Neural cell (in vitro differentiated cells): ENCODE measurements around the gene TIMM17A.

Source experiments
- EP300 ChIP-seq: fragments of 450-650 bp; conservative IDR thresholded peaks from 2 replicates; pipeline ENCODE4 v1.6.1; 2014; ENCODE audit warnings: antibody characterized with exemption, mild to moderate bottlenecking, moderate library complexity; ENCODE audit not compliant: poor library complexity, severe bottlenecking
- MXI1 ChIP-seq: fragments of 450-650 bp; conservative IDR thresholded peaks from 2 replicates; pipeline ENCODE4 v1.6.1; 2014; ENCODE audit warnings: antibody characterized with exemption, mild to moderate bottlenecking; ENCODE audit not compliant: poor library complexity, severe bottlenecking
- POLR2AphosphoS5 ChIP-seq: IDR thresholded peaks from 2 replicates; pipeline ENCODE4 v1.6.1; 2012
- RAD21 ChIP-seq: fragments of 450-650 bp; conservative IDR thresholded peaks from 2 replicates; pipeline ENCODE4 v1.6.1; 2014; ENCODE audit warnings: antibody characterized with exemption, mild to moderate bottlenecking, moderate library complexity
- SMC3 ChIP-seq: fragments of 450-650 bp; conservative IDR thresholded peaks from 2 replicates; pipeline ENCODE4 v1.6.1; 2014; ENCODE audit warnings: antibody characterized with exemption, mild to moderate bottlenecking, moderate library complexity; ENCODE audit not compliant: poor library complexity
- TF ChIP-seq, protein P1 (sequence below): fragments of 450-650 bp; IDR thresholded peaks from 2 replicates; pipeline ENCODE4 v1.5.1; 2014; ENCODE audit warnings: antibody characterized with exemption, mild to moderate bottlenecking, moderate library complexity; ENCODE audit not compliant: poor library complexity, severe bottlenecking
- TF ChIP-seq, protein P2 (sequence below): IDR thresholded peaks from 2 replicates; pipeline ENCODE4 v1.6.1; 2012; ENCODE audit warnings: borderline replicate concordance

DNA sequence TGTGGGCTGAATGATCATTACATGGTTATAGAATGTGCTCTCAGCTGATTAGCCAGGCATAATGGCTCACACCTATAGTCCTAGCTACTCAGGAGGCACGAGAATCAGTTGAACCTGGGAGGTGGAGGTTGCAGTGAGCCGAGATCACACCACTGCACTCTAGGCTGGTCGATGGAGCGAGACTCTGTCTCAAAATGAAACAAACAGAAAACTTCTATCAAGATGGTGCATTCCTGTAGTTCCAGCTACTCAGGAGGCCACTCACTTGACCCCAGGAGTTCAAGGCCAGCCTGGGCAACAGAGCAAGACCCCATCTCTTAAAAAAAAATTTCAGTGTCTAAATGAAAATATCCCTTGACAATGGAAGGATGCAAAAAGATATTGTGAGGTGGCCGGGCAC is 10.9 kb downstream of the TIMM17A start:
- TF ChIP-seq, protein P1, sequence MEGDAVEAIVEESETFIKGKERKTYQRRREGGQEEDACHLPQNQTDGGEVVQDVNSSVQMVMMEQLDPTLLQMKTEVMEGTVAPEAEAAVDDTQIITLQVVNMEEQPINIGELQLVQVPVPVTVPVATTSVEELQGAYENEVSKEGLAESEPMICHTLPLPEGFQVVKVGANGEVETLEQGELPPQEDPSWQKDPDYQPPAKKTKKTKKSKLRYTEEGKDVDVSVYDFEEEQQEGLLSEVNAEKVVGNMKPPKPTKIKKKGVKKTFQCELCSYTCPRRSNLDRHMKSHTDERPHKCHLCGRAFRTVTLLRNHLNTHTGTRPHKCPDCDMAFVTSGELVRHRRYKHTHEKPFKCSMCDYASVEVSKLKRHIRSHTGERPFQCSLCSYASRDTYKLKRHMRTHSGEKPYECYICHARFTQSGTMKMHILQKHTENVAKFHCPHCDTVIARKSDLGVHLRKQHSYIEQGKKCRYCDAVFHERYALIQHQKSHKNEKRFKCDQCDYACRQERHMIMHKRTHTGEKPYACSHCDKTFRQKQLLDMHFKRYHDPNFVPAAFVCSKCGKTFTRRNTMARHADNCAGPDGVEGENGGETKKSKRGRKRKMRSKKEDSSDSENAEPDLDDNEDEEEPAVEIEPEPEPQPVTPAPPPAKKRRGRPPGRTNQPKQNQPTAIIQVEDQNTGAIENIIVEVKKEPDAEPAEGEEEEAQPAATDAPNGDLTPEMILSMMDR = no peak
- TF ChIP-seq MXI1 (no peak), RAD21 (no peak), POLR2AphosphoS5 (no peak), EP300 (no peak), SMC3 (no peak)
- TF ChIP-seq, protein P2, sequence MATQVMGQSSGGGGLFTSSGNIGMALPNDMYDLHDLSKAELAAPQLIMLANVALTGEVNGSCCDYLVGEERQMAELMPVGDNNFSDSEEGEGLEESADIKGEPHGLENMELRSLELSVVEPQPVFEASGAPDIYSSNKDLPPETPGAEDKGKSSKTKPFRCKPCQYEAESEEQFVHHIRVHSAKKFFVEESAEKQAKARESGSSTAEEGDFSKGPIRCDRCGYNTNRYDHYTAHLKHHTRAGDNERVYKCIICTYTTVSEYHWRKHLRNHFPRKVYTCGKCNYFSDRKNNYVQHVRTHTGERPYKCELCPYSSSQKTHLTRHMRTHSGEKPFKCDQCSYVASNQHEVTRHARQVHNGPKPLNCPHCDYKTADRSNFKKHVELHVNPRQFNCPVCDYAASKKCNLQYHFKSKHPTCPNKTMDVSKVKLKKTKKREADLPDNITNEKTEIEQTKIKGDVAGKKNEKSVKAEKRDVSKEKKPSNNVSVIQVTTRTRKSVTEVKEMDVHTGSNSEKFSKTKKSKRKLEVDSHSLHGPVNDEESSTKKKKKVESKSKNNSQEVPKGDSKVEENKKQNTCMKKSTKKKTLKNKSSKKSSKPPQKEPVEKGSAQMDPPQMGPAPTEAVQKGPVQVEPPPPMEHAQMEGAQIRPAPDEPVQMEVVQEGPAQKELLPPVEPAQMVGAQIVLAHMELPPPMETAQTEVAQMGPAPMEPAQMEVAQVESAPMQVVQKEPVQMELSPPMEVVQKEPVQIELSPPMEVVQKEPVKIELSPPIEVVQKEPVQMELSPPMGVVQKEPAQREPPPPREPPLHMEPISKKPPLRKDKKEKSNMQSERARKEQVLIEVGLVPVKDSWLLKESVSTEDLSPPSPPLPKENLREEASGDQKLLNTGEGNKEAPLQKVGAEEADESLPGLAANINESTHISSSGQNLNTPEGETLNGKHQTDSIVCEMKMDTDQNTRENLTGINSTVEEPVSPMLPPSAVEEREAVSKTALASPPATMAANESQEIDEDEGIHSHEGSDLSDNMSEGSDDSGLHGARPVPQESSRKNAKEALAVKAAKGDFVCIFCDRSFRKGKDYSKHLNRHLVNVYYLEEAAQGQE = no peak
